GM18868 (cell line): ENCODE data around the gene STING1.

Experiments
- ATAC-seq: cut with Tn5 transposase; IDR thresholded peaks from one replicate; pipeline ENCODE4 v1.9.1; 2021; ENCODE audit warnings: mild to moderate bottlenecking, moderate library complexity; ENCODE audit not compliant: unreplicated experiment

Gene STING1

GRCh38 chr5:139468421-139468931, 14.1 kb downstream of the STING1 start:
- ATAC-seq, result no peak

GRCh38 chr5:139462586-139463276, 19.8 kb downstream of the STING1 start, which contains the start of gene ECSCR:
ECSCR (minus strand) TSS chr5:139462743; CDS start chr5:139462670, 73 bp downstream.
- ATAC-seq, result no peak

- ATAC-seq, result no peak
Observed at GRCh38 chr5:139461698-139462097, 20.9 kb downstream of the STING1 start.

- no peak for ATAC-seq
Observed at GRCh38 chr5:139461176-139461575, 21.4 kb downstream of the STING1 start.

GRCh38 chr5:139460455-139460854, 22.1 kb downstream of the STING1 start:
- ATAC-seq, result no peak

GRCh38 chr5:139459451-139459934, 23.1 kb downstream of the STING1 start:
- ATAC-seq, result no peak

- peak; percentile 59 for ATAC-seq
Observed at GRCh38 chr5:139458580-139459407, 23.8 kb downstream of the STING1 start.

- no peak for ATAC-seq
Observed at GRCh38 chr5:139457653-139458306, 24.8 kb downstream of the STING1 start.

GRCh38 chr5:139457241-139457640, 25.3 kb downstream of the STING1 start:
- ATAC-seq, result no peak

GRCh38 chr5:139456776-139457175, 25.8 kb downstream of the STING1 start:
- ATAC-seq, result no peak

GRCh38 chr5:139454568-139455290, 27.8 kb downstream of the STING1 start:
- ATAC-seq, result no peak

- no peak for ATAC-seq
Observed at GRCh38 chr5:139453683-139454567, 28.6 kb downstream of the STING1 start.

- ATAC-seq, result no peak
Observed at GRCh38 chr5:139451878-139452660, 30.5 kb downstream of the STING1 start.

- no peak for ATAC-seq
Observed at GRCh38 chr5:139451176-139451575, 31.4 kb downstream of the STING1 start.

- peak; percentile 80 for ATAC-seq
Observed at GRCh38 chr5:139446956-139447779, 35.4 kb downstream of the STING1 start.

- no peak for ATAC-seq
Observed at GRCh38 chr5:139445325-139446170, 37.0 kb downstream of the STING1 start.

- ATAC-seq, result no peak
Observed at GRCh38 chr5:139443831-139444453, 38.6 kb downstream of the STING1 start.
